Trophoblast cell (in vitro differentiated cells and primary cell): ENCODE measurements around the gene ABCA3.
A peak's percentile ranks its signal among the peaks of the same experiment; 100 is the strongest.

Experiments
- DNase-seq, 2 donors: peaks; one replicate each; pipeline ENCODE4 v3.0.0-alpha.2; 2016
- H2AFZ ChIP-seq: 2 replicates; pipeline ENCODE4 v1.6.1; 2013; ENCODE audit warnings: low read length, moderate library complexity, mild to moderate bottlenecking; ENCODE audit not compliant: insufficient read depth, poor library complexity
- H2AK5ac ChIP-seq: 2 replicates; pipeline ENCODE4 v1.6.1; 2013; ENCODE audit warnings: mild to moderate bottlenecking, low read length
- H2BK120ac ChIP-seq: 2 replicates; pipeline ENCODE4 v1.6.1; 2013; ENCODE audit warnings: low read length, mild to moderate bottlenecking, moderate library complexity; ENCODE audit not compliant: insufficient read depth, poor library complexity
- H2BK12ac ChIP-seq: 2 replicates; pipeline ENCODE4 v1.6.1; 2013; ENCODE audit warnings: mild to moderate bottlenecking, low read length, moderate library complexity
- H2BK5ac ChIP-seq: 2 replicates; pipeline ENCODE4 v1.6.1; 2013; ENCODE audit warnings: low read length, low read depth, moderate library complexity, mild to moderate bottlenecking; ENCODE audit not compliant: poor library complexity
- H3K14ac ChIP-seq: 2 replicates; pipeline ENCODE4 v1.6.1; 2013; ENCODE audit warnings: mild to moderate bottlenecking, low read length
- H3K18ac ChIP-seq: 2 replicates; pipeline ENCODE4 v1.6.1; 2013; ENCODE audit warnings: mild to moderate bottlenecking, low read length
- H3K23ac ChIP-seq: 2 replicates; pipeline ENCODE4 v1.6.1; 2013; ENCODE audit warnings: low read length
- H3K27ac ChIP-seq: 2 replicates; pipeline ENCODE4 v1.5.1; 2013; ENCODE audit warnings: low read depth, mild to moderate bottlenecking, inconsistent platforms, low read length, moderate library complexity
- H3K27me3 ChIP-seq: 2 replicates; pipeline ENCODE4 v1.6.1; 2013; ENCODE audit warnings: inconsistent platforms, mild to moderate bottlenecking, low read length, moderate library complexity; ENCODE audit not compliant: insufficient read depth
- H3K36me3 ChIP-seq, 2 experiments: 1 replicate in 1 of 2; 2 replicates in 1 of 2; pipeline ENCODE4 v1.6.1; 2013; ENCODE audit warnings: low read length in 2 of 2, mild to moderate bottlenecking in 2 of 2, moderate library complexity in 1 of 2; ENCODE audit not compliant: insufficient read depth in 2 of 2, control insufficient read depth in 1 of 2
- H3K4ac ChIP-seq: 2 replicates; pipeline ENCODE4 v1.6.1; 2013; ENCODE audit warnings: low read depth, mild to moderate bottlenecking, low read length, moderate library complexity
- H3K4me1 ChIP-seq, 2 experiments: 1 replicate in 1 of 2; 2 replicates in 1 of 2; pipeline ENCODE4 v1.6.1; 2013; ENCODE audit warnings: low read length in 2 of 2, mild to moderate bottlenecking in 2 of 2, moderate library complexity in 1 of 2; ENCODE audit not compliant: insufficient read depth in 2 of 2, control insufficient read depth in 1 of 2
- H3K4me2 ChIP-seq: 2 replicates; pipeline ENCODE4 v1.6.1; 2013; ENCODE audit warnings: inconsistent platforms, mild to moderate bottlenecking, low read length, moderate library complexity
- H3K4me3 ChIP-seq: 2 replicates; pipeline ENCODE4 v1.5.1; 2013; ENCODE audit warnings: mild to moderate bottlenecking, low read depth, low read length, inconsistent platforms
- H3K79me1 ChIP-seq: one replicate; pipeline ENCODE4 v1.6.1; 2013; ENCODE audit warnings: low read length
- H3K79me2 ChIP-seq: 2 replicates; pipeline ENCODE4 v1.6.1; 2013; ENCODE audit warnings: low read length, mild to moderate bottlenecking; ENCODE audit not compliant: control insufficient read depth, insufficient read depth, poor library complexity
- H3K9ac ChIP-seq: 2 replicates; pipeline ENCODE4 v1.6.1; 2013; ENCODE audit warnings: mild to moderate bottlenecking, low read length
- H3K9me3 ChIP-seq: 2 replicates; pipeline ENCODE4 v1.6.1; 2013; ENCODE audit warnings: low read depth, mild to moderate bottlenecking, control low read depth, inconsistent platforms, low read length; ENCODE audit not compliant: insufficient read depth
- H4K12ac ChIP-seq: 2 replicates; pipeline ENCODE4 v1.6.1; 2013; ENCODE audit warnings: low read depth, mild to moderate bottlenecking, low read length, moderate library complexity
- H4K8ac ChIP-seq: 2 replicates; pipeline ENCODE4 v1.6.1; 2013; ENCODE audit warnings: low read depth, mild to moderate bottlenecking, low read length, moderate library complexity
- H4K91ac ChIP-seq: one replicate; pipeline ENCODE4 v1.6.1; 2013; ENCODE audit warnings: low read depth, mild to moderate bottlenecking, low read length, moderate library complexity
- WGBS: extraction: QIAGEN DNeasy Blood & Tissue Kit; methylation state at CpG from one replicate; pipeline ENCODE4 v1.1.7; 2013; ENCODE audit warnings: missing lambda C conversion rate; ENCODE audit not compliant: insufficient read length, insufficient coverage; ENCODE audit errors: extremely low coverage; 5-methylcytosine and 5-hydroxymethylcytosine counted together

Gene ABCA3

GRCh38 chr16:2256531-2257140 lies 83.9 kb downstream of the ABCA3 start:
- DNase-seq = no peak
- H4K91ac ChIP-seq = no peak overlapping the region
- no peak overlapping the region for H4K8ac ChIP-seq
- no peak overlapping the region for H2BK120ac ChIP-seq
- H3K79me2 ChIP-seq = no peaks in the 10 kb centered on the region
- no peak overlapping the region for H3K9ac ChIP-seq
- H2AFZ ChIP-seq = no peak overlapping the region
- H2AK5ac ChIP-seq = no peak overlapping the region
- no peak overlapping the region for H3K18ac ChIP-seq
- H4K12ac ChIP-seq = no peak overlapping the region
- H3K14ac ChIP-seq = no peak overlapping the region
- no peak overlapping the region for H3K27ac ChIP-seq
- no peak overlapping the region for H3K4me2 ChIP-seq
- H3K23ac ChIP-seq = no peak overlapping the region
- no CpG with 5 or more reads among the region's 12 CpGs for WGBS
- H3K27me3 ChIP-seq = no peaks in the 10 kb centered on the region
- peaks cover 2% of the 10 kb centered on the region for H3K79me1 ChIP-seq
- H3K4me3 ChIP-seq = no peak overlapping the region
- H3K4me1 ChIP-seq = peaks cover 4 to 5% of the 10 kb centered on the region in 2 experiments
- peaks cover 1% of the 10 kb centered on the region for H3K9me3 ChIP-seq
- H2BK12ac ChIP-seq = no peak overlapping the region
- peaks cover 73 to 77% of the 10 kb centered on the region in 2 experiments for H3K36me3 ChIP-seq
- H2BK5ac ChIP-seq = no peak overlapping the region
- no peak overlapping the region for H3K4ac ChIP-seq

GRCh38 chr16:2253293-2253692 lies 87.2 kb downstream of the ABCA3 start:
- H3K27ac ChIP-seq = no peak overlapping the region
- no peak overlapping the region for H3K4ac ChIP-seq
- H3K4me1 ChIP-seq = peaks cover 7 to 9% of the 10 kb centered on the region in 2 experiments
- H3K36me3 ChIP-seq = peaks cover 57 to 58% of the 10 kb centered on the region in 2 experiments
- H2AFZ ChIP-seq = no peak overlapping the region
- H3K79me2 ChIP-seq = peaks cover 5% of the 10 kb centered on the region
- no peak overlapping the region for H3K4me3 ChIP-seq
- DNase-seq = no peak
- no CpG with 5 or more reads among the region's 11 CpGs for WGBS
- H3K14ac ChIP-seq = no peak overlapping the region
- no peaks in the 10 kb centered on the region for H3K27me3 ChIP-seq
- no peak overlapping the region for H4K91ac ChIP-seq
- no peak overlapping the region for H3K18ac ChIP-seq
- H2AK5ac ChIP-seq = no peak overlapping the region
- no peak overlapping the region for H3K9ac ChIP-seq
- peaks cover 6% of the 10 kb centered on the region for H3K79me1 ChIP-seq
- no peak overlapping the region for H2BK120ac ChIP-seq
- no peak overlapping the region for H2BK12ac ChIP-seq
- H3K9me3 ChIP-seq = peaks cover 1% of the 10 kb centered on the region
- no peak overlapping the region for H3K23ac ChIP-seq
- H4K12ac ChIP-seq = no peak overlapping the region
- no peak overlapping the region for H3K4me2 ChIP-seq
- H4K8ac ChIP-seq = no peak overlapping the region
- no peak overlapping the region for H2BK5ac ChIP-seq

- Histone ChIP-seq H2BK12ac (no peak overlapping the region), H2BK120ac (no peak overlapping the region), H3K9me3 (peaks cover 1% of the 10 kb centered on the region), H4K8ac (no peak overlapping the region), H3K4me2 (no peak overlapping the region), H3K23ac (no peak overlapping the region), H2BK5ac (no peak overlapping the region), H3K27ac (no peak overlapping the region), H4K91ac (no peak overlapping the region), H3K79me1 (peaks cover 6% of the 10 kb centered on the region), H3K36me3 (peaks cover 55% of the 10 kb centered on the region in 2 experiments), H3K9ac (no peak overlapping the region), H3K79me2 (peaks cover 5% of the 10 kb centered on the region), H2AK5ac (no peak overlapping the region), H3K4me1 (peaks cover 7 to 9% of the 10 kb centered on the region in 2 experiments), H2AFZ (no peak overlapping the region), H3K18ac (no peak overlapping the region), H3K4ac (no peak overlapping the region), H3K14ac (no peak overlapping the region), H4K12ac (no peak overlapping the region), H3K27me3 (no peaks in the 10 kb centered on the region), H3K4me3 (no peak overlapping the region)
- no CpG with 5 or more reads among the region's 7 CpGs for WGBS
- no peak for DNase-seq
Observed at GRCh38 chr16:2252806-2253148, 87.8 kb downstream of the ABCA3 start.

DNA sequence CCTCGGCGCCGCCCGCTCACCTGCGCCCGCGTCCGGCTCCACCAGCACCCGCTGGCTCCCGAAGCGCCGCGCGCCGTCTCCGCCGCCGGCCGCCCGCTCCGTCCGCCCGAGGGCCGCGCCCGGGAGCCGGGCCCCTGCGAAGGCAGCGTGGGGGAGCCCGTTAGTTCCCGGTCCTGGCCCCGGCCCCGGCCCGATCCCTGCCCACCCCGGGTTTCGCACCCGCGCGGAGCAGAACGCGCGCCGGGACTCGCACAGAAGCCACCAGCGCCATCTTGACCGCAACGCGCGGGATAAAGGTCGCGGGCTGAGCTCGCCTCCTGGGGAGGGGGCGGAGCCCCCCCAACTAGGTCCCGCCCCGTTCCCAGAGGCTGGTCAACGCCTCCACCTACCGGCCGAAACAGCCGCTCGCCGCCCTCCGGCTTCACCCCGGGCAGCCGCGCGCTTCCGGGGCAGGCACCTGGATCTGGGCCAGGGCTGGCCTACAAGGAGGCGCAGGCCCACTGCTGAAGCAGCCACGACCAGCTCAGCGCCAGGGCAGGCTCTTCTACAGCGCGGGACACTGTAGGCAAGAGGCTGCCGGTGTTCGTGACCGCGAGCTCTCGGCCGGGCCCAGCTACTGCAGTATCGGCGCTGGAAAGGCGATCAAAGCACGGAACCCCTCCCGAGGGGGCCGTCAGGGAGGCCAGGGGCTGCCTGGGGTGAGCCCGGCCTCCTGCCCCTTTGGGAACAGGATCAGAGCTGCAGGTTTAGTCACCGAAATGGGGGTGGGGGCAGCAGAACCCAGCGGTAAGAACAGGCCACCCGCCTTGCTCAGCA lies 89.0 kb downstream of the ABCA3 start, which contains the start of gene ECI1:
ECI1 (minus strand) TSS at position 292 of the 816 bp plus-strand sequence; CDS start at position 271, 21 bp downstream.
- peak within 1 kb of the TSS; percentile 75 for H4K8ac ChIP-seq
- H3K9me3 ChIP-seq = peaks cover 1% of the 10 kb centered on the region
- peaks cover 7 to 9% of the 10 kb centered on the region in 2 experiments for H3K4me1 ChIP-seq
- H3K4ac ChIP-seq = peak within 1 kb of the TSS; percentile 60
- no peaks in the 10 kb centered on the region for H3K27me3 ChIP-seq
- peak within 1 kb of the TSS; percentile 73 for H2AFZ ChIP-seq
- H3K79me1 ChIP-seq = peaks cover 6% of the 10 kb centered on the region
- H2BK5ac ChIP-seq = peak within 1 kb of the TSS; percentile 76
- peaks cover 5% of the 10 kb centered on the region for H3K79me2 ChIP-seq
- peaks cover 48 to 51% of the 10 kb centered on the region in 2 experiments for H3K36me3 ChIP-seq
- H3K23ac ChIP-seq = no peak within 1 kb of the TSS
- H4K12ac ChIP-seq = peak within 1 kb of the TSS; percentile 72
- peak within 1 kb of the TSS; percentile 62 for H3K18ac ChIP-seq
- WGBS = no CpG with 5 or more reads among the region's 88 CpGs
- peak within 1 kb of the TSS; percentile 16 for H2AK5ac ChIP-seq
- H3K4me3 ChIP-seq = peak within 1 kb of the TSS; percentile 79
- H3K4me2 ChIP-seq = peak within 1 kb of the TSS; percentile 52
- peak within 1 kb of the TSS; percentile 92 for H3K27ac ChIP-seq
- peak within 1 kb of the TSS; percentile 74 for H2BK120ac ChIP-seq
- H4K91ac ChIP-seq = peak within 1 kb of the TSS; percentile 84
- H3K14ac ChIP-seq = peak within 1 kb of the TSS; percentile 89
- H2BK12ac ChIP-seq = no peak within 1 kb of the TSS
- H3K9ac ChIP-seq = peak within 1 kb of the TSS; percentile 86
- DNase-seq = peak; percentile 96 to 98
